Measurements from ENCODE around the gene TBCK.

- TF ChIP-seq CTCF (IDR thresholded peaks at IDR 0.05; ENCODE audit: extremely low read depth in 1 of 2, insufficient read depth in 1 of 2, low read depth in 1 of 2, low read length in 2 of 2): no peak
- TF ChIP-seq EZH2 (IDR thresholded peaks at IDR 0.05; ENCODE audit: borderline replicate concordance, low read depth, low read length, severe bottlenecking): no peak
Measured at GRCh38 chr4:106303548-106304281, 12.3 kb downstream of the TBCK start.
